GM21381 (cell line): ENCODE results near the gene CTNNA2.

Experiments used
- ATAC-seq: cut with Tn5 transposase; IDR thresholded peaks from one replicate; pipeline ENCODE4 v1.9.1; 2021; ENCODE audit warnings: mild to moderate bottlenecking, moderate library complexity; ENCODE audit not compliant: unreplicated experiment

The CTNNA2 gene

GRCh38 chr2:79972661-79973060 lies 459.8 kb downstream of the CTNNA2 start:
- no peak for ATAC-seq

GRCh38 chr2:79975791-79976565 lies 463.1 kb downstream of the CTNNA2 start:
- ATAC-seq, result no peak

GRCh38 chr2:79977792-79978191 lies 464.9 kb downstream of the CTNNA2 start:
- ATAC-seq, result no peak

- no peak for ATAC-seq
Observed at GRCh38 chr2:79980116-79980515, 467.3 kb downstream of the CTNNA2 start.

GRCh38 chr2:79980816-79981215 lies 468.0 kb downstream of the CTNNA2 start:
- no peak for ATAC-seq

- no peak for ATAC-seq
Observed at GRCh38 chr2:79981316-79981715, 468.5 kb downstream of the CTNNA2 start.

- ATAC-seq, result no peak
Observed at GRCh38 chr2:79982445-79982844, 469.6 kb downstream of the CTNNA2 start.

- ATAC-seq, result no peak
Observed at GRCh38 chr2:79984476-79984875, 471.6 kb downstream of the CTNNA2 start.

- no peak for ATAC-seq
Observed at GRCh38 chr2:79985145-79985544, 472.3 kb downstream of the CTNNA2 start.

- no peak for ATAC-seq
Observed at GRCh38 chr2:79985571-79985970, 472.7 kb downstream of the CTNNA2 start.

- no peak for ATAC-seq
Observed at GRCh38 chr2:79993144-79993543, 480.3 kb downstream of the CTNNA2 start.

- ATAC-seq, result no peak
Observed at GRCh38 chr2:79994161-79994560, 481.3 kb downstream of the CTNNA2 start.

GRCh38 chr2:79994965-79995364 lies 482.1 kb downstream of the CTNNA2 start:
- no peak for ATAC-seq

GRCh38 chr2:79996709-79997108 lies 483.9 kb downstream of the CTNNA2 start:
- ATAC-seq, result no peak

- no peak for ATAC-seq
Observed at GRCh38 chr2:80001701-80002101, 488.9 kb downstream of the CTNNA2 start.

GRCh38 chr2:80002112-80002511 lies 489.3 kb downstream of the CTNNA2 start:
- ATAC-seq, result no peak

GRCh38 chr2:80002568-80003157 lies 489.8 kb downstream of the CTNNA2 start:
- ATAC-seq, result no peak

- ATAC-seq, result no peak
Observed at GRCh38 chr2:80007777-80008503, 495.1 kb downstream of the CTNNA2 start.

GRCh38 chr2:80008596-80008995 lies 495.7 kb downstream of the CTNNA2 start:
- ATAC-seq, result no peak

- no peak for ATAC-seq
Observed at GRCh38 chr2:80009211-80009610, 496.4 kb downstream of the CTNNA2 start.

GRCh38 chr2:80012061-80012460 lies 499.2 kb downstream of the CTNNA2 start:
- ATAC-seq, result no peak

GRCh38 chr2:80014637-80015036 lies 501.8 kb downstream of the CTNNA2 start:
- ATAC-seq, result no peak
